Colonic mucosa (tissue), 4 donors: ENCODE results near the gene PKHD1. TPM values are rescaled to one million over a fixed set of nuclear protein-coding genes. Genes with fewer than 3 reads are reported as not detected.

Source experiments
- DNase-seq: peaks from one replicate; pipeline ENCODE4 v3.0.0-alpha.2; 2020
- H3K27ac ChIP-seq: fragments of 200-600 bp; one replicate; pipeline ENCODE4 v1.8.0; 2021
- H3K27me3 ChIP-seq: fragments of 200-600 bp; one replicate; pipeline ENCODE4 v1.8.0; 2021
- H3K36me3 ChIP-seq: fragments of 200-600 bp; one replicate; pipeline ENCODE4 v1.8.0; 2021
- H3K4me1 ChIP-seq: fragments of 200-600 bp; one replicate; pipeline ENCODE4 v1.8.0; 2021; ENCODE audit warnings: mild to moderate bottlenecking
- H3K4me3 ChIP-seq: fragments of 200-600 bp; one replicate; pipeline ENCODE4 v1.8.0; 2021
- H3K9ac ChIP-seq, 2 donors: one replicate each; pipeline ENCODE4 v1.7.0; 2013; ENCODE audit warnings: control low read depth in 2 of 2, low read depth in 2 of 2, low read length in 2 of 2
- H3K9me3 ChIP-seq: fragments of 200-600 bp; one replicate; pipeline ENCODE4 v1.8.0; 2021
- CTCF ChIP-seq: fragments of 200-600 bp; IDR thresholded peaks from one replicate; pipeline ENCODE4 v1.8.0; 2022; ENCODE audit warnings: antibody characterized with exemption, mild to moderate bottlenecking
- intact Hi-C: fragments of 100-400 bp; cut with DNase I; formaldehyde crosslinking; loops from one replicate; pipeline ENCODE4 v1.14.1; 2022
- total RNA-seq, 2 donors: library from RNA; stranded (reverse); fragmentation: NEBNext Ultra II Directional in 1 of 2; extraction: Animal tissue kit (Norgen Biotek cat#: 25700) in 1 of 2; gene quantifications; one replicate each; pipeline ENCODE4 v1.2.1, GENCODE V29; 2021
- donor health status: healthy.
- donor health status: DM: no; HTN: no; CAD: no.
- donor health status: DM: no; HTN: no; CAD: no.

The PKHD1 gene
- total RNA-seq, 2 donors from 2014 or later: 0.08 to 0.10 TPM

DNA sequence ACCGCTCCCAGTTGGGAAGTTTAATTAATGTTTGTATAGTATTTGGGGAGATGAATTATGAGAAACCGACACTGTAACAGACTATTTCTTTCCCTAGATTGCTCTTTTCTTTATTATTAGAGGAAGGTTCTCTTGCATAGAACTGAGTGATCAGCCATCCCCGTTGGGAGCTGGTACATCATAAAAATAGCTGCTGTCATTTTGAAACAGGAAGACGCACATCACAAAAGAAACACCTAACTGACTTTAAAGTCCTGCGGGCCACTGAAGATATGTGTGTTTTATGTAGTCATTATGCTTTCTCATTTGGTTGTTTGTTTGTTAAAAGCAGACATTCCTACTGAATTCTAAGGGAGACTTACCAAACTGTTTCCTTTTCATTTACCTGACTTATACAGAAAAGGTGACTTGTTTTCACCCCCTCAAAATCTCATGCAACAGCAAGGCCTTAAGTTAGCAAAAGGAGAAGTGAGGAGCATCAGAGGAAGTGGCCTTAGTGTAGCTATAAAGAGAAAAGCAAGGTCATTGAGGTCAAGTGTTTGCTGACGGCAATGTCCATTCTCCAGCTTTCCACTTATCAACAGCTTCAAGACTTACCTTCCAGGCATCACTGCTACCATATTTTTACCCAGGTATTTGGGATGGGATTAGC is 91.0 kb downstream of the PKHD1 start:
- no peaks in the 10 kb centered on the region for H3K9me3 ChIP-seq
- H3K36me3 ChIP-seq: no peaks in the 10 kb centered on the region
- no peaks in the 10 kb centered on the region for H3K4me1 ChIP-seq
- no peak overlapping the region for H3K27ac ChIP-seq
- intact Hi-C loops: no loop called here
- TF ChIP-seq CTCF: no peak
- no peak overlapping the region for H3K9ac ChIP-seq
- no peaks in the 10 kb centered on the region for H3K27me3 ChIP-seq
- H3K4me3 ChIP-seq: no peak overlapping the region
- DNase-seq: no peak

DNA sequence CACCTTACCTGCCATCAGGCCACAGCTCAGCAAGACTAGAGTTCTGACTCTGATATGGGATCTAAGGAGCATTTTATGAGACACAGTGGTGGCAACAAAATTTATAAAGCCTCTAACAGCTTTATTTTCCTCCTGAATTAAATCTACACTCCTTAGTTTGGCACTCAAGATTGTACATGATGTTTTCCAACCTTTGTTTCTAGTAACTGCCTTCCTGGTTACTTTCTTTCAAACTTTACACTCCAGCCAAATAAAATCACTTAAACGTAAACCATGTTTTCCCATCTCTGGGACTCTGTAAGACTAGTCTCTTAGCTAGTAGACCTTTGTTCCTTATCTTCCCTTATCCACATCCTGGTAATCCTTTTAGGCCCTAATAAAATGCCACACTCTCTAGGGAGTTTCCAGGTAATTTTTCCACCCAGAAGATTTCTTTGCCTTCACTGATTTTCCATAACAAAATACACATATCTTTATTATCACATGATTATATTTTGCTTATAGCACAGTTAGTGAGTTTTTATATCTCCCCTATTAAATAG is 92.1 kb downstream of the PKHD1 start:
- no peaks in the 10 kb centered on the region for H3K9me3 ChIP-seq
- no peak overlapping the region for H3K4me3 ChIP-seq
- DNase-seq: no peak
- TF ChIP-seq CTCF: no peak
- intact Hi-C loops: no loop called here
- no peak overlapping the region for H3K9ac ChIP-seq
- H3K36me3 ChIP-seq: no peaks in the 10 kb centered on the region
- no peak overlapping the region for H3K27ac ChIP-seq
- H3K27me3 ChIP-seq: no peaks in the 10 kb centered on the region
- H3K4me1 ChIP-seq: no peaks in the 10 kb centered on the region

- intact Hi-C loops: no loop called here
- Histone ChIP-seq H3K27ac (no peak overlapping the region), H3K4me1 (no peaks in the 10 kb centered on the region), H3K4me3 (no peak overlapping the region), H3K9me3 (no peaks in the 10 kb centered on the region), H3K36me3 (no peaks in the 10 kb centered on the region), H3K9ac (no peak overlapping the region), H3K27me3 (no peaks in the 10 kb centered on the region)
- no peak for DNase-seq
- TF ChIP-seq CTCF: no peak
These were observed 94.5 kb downstream of the PKHD1 start for GRCh38 chr6:51992876-51993275.

- H3K9ac ChIP-seq: no peak overlapping the region
- no peaks in the 10 kb centered on the region for H3K27me3 ChIP-seq
- TF ChIP-seq CTCF: no peak
- H3K27ac ChIP-seq: no peak overlapping the region
- intact Hi-C loops: no loop called here
- no peaks in the 10 kb centered on the region for H3K4me1 ChIP-seq
- DNase-seq: no peak
- no peaks in the 10 kb centered on the region for H3K9me3 ChIP-seq
- no peak overlapping the region for H3K4me3 ChIP-seq
- H3K36me3 ChIP-seq: no peaks in the 10 kb centered on the region
These were observed 97.6 kb downstream of the PKHD1 start for GRCh38 chr6:51989789-51990188.

- no peak overlapping the region for H3K27ac ChIP-seq
- H3K4me1 ChIP-seq: no peaks in the 10 kb centered on the region
- no peak for DNase-seq
- H3K9ac ChIP-seq: no peak overlapping the region
- H3K9me3 ChIP-seq: no peaks in the 10 kb centered on the region
- H3K36me3 ChIP-seq: no peaks in the 10 kb centered on the region
- no peak overlapping the region for H3K4me3 ChIP-seq
- no peaks in the 10 kb centered on the region for H3K27me3 ChIP-seq
- no peak for TF ChIP-seq CTCF
- intact Hi-C loops: no loop called here
These were observed 100.5 kb downstream of the PKHD1 start for GRCh38 chr6:51986864-51987263.
